H1 (cell line): ENCODE measurements around the gene CRYAB. TPM values are rescaled to one million over a fixed set of nuclear protein-coding genes. Genes with fewer than 3 reads are reported as not detected.
A peak's percentile ranks its signal among the peaks of the same experiment; 100 is the strongest.

Source experiments
- CTCF ChIA-PET: fragments of 300-600 bp; sonication (Branson Sonifier 250); formaldehyde crosslinking; loops from one replicate; lab custom pipeline; 2021; ENCODE audit not compliant: partially characterized antibody; lab: Charles Lee
- POLR2A ChIA-PET: fragments of 300-600 bp; sonication (Branson Sonifier 250); formaldehyde crosslinking; loops from one replicate; lab custom pipeline; 2021; ENCODE audit warnings: inconsistent platforms; ENCODE audit not compliant: partially characterized antibody; lab: Charles Lee
- DNase-seq, 2 experiments: peaks; one replicate each; pipeline versions ENCODE4 v3.0.0 to v3.0.0-alpha.2; 2010 to 2022; ENCODE audit warnings: low spot score in 2 of 2, low read depth in 1 of 2, mixed read lengths in 1 of 2
- FAIRE-seq: peaks from 2 replicates; lab custom pipeline; 2011; peaks lifted over from hg19 to GRCh38; lab: Jason Lieb, UNC
- H2AFZ ChIP-seq: 2 replicates; pipeline ENCODE4 v1.8.1; 2012; ENCODE audit warnings: low read length, inconsistent platforms
- H2AK5ac ChIP-seq: 2 replicates; pipeline ENCODE4 v1.6.1; 2013; ENCODE audit warnings: low read depth, low read length
- H2BK120ac ChIP-seq: replicated peaks from 2 replicates; pipeline ENCODE3; 2013; ENCODE audit warnings: low read depth, low read length, inconsistent platforms
- H2BK12ac ChIP-seq: 2 replicates; pipeline ENCODE4 v1.6.1; 2013; ENCODE audit warnings: low read depth, low read length
- H2BK15ac ChIP-seq: 2 replicates; pipeline ENCODE4 v1.6.1; 2013; ENCODE audit warnings: low read length
- H2BK20ac ChIP-seq: 2 replicates; pipeline ENCODE4 v1.6.1; 2013; ENCODE audit warnings: low read length
- H2BK5ac ChIP-seq: 2 replicates; pipeline ENCODE4 v1.6.1; 2013; ENCODE audit warnings: low read depth, low read length
- H3K14ac ChIP-seq: 2 replicates; pipeline ENCODE4 v1.6.1; 2013; ENCODE audit warnings: inconsistent platforms; ENCODE audit not compliant: insufficient read length
- H3K18ac ChIP-seq: 2 replicates; pipeline ENCODE4 v1.6.1; 2013; ENCODE audit warnings: low read length; ENCODE audit errors: extremely low read depth
- H3K23ac ChIP-seq: 2 replicates; pipeline ENCODE4 v1.6.1; 2013; ENCODE audit warnings: inconsistent platforms; ENCODE audit not compliant: insufficient read length
- H3K23me2 ChIP-seq: 2 replicates; pipeline ENCODE4 v1.6.1; 2013; ENCODE audit warnings: low read depth, low read length
- H3K27ac ChIP-seq: 2 replicates; pipeline ENCODE4 v1.6.1; 2011; ENCODE audit warnings: low read depth, low read length, inconsistent platforms
- H3K27me3 ChIP-seq, 4 experiments: replicated peaks in 1 of 4; 1 replicate in 1 of 4; 2 replicates in 3 of 4; pipeline versions ENCODE4 v1.6.1 to v1.8.1; 2011 to 2013; ENCODE audit warnings: low read length in 3 of 4, mild to moderate bottlenecking in 3 of 4, inconsistent platforms in 2 of 4, mixed read lengths in 2 of 4, moderate library complexity in 1 of 4; ENCODE audit not compliant: control insufficient read depth in 3 of 4, insufficient read depth in 3 of 4; ENCODE audit errors: extremely low read depth in 1 of 4
- H3K36me3 ChIP-seq, 4 experiments: 2 replicates each; pipeline versions ENCODE4 v1.6.1 to v1.8.1; 2011 to 2013; ENCODE audit warnings: mild to moderate bottlenecking in 4 of 4, low read length in 3 of 4, moderate library complexity in 2 of 4, control low read depth in 1 of 4, inconsistent platforms in 1 of 4; ENCODE audit not compliant: insufficient read depth in 4 of 4, control insufficient read depth in 2 of 4
- H3K4ac ChIP-seq: replicated peaks from 2 replicates; pipeline ENCODE3; 2013; ENCODE audit warnings: low read length, low read depth, mixed read lengths, inconsistent platforms; ENCODE audit not compliant: insufficient read length
- H3K4me1 ChIP-seq, 4 experiments: replicated peaks in 1 of 4; 1 replicate in 1 of 4; 2 replicates in 3 of 4; pipeline versions ENCODE4 v1.6.1 to v1.8.1; 2011 to 2013; ENCODE audit warnings: low read length in 3 of 4, inconsistent platforms in 2 of 4, mixed read lengths in 1 of 4; ENCODE audit not compliant: insufficient read depth in 4 of 4, control insufficient read depth in 3 of 4
- H3K4me2 ChIP-seq, 2 experiments: 2 replicates each; pipeline versions ENCODE4 v1.6.1 to v1.8.1; 2011 to 2013; ENCODE audit warnings: low read depth in 2 of 2, low read length in 2 of 2, control low read depth in 1 of 2, inconsistent platforms in 1 of 2, mild to moderate bottlenecking in 1 of 2; ENCODE audit not compliant: insufficient read depth in 1 of 2
- H3K4me3 ChIP-seq, 4 experiments: fragments of 200-600, 300-600 bp in 1 of 4; sonication (generic), shearing (Covaris generic), sonication (Bioruptor Twin) in 1 of 4; 2 replicates each; pipeline versions ENCODE4 v1.5.1 to v1.8.1; 2011 to 2016; ENCODE audit warnings: low read length in 4 of 4, low read depth in 3 of 4, control low read depth in 2 of 4, inconsistent platforms in 2 of 4, mild to moderate bottlenecking in 2 of 4, mixed read lengths in 1 of 4, moderate library complexity in 1 of 4; ENCODE audit not compliant: insufficient read depth in 2 of 4; ENCODE audit errors: extremely low read depth in 1 of 4
- H3K56ac ChIP-seq: replicated peaks from 2 replicates; pipeline ENCODE3; 2013; ENCODE audit warnings: low read depth, mild to moderate bottlenecking, mixed read lengths, low read length, inconsistent platforms; ENCODE audit not compliant: insufficient read length
- H3K79me1 ChIP-seq: 2 replicates; pipeline ENCODE4 v1.6.1; 2013; ENCODE audit warnings: low read depth, low read length, control low read depth
- H3K79me2 ChIP-seq, 2 experiments: 2 replicates each; pipeline versions ENCODE4 v1.6.1 to v1.8.1; 2012 to 2013; ENCODE audit warnings: low read length in 2 of 2, mild to moderate bottlenecking in 2 of 2, inconsistent platforms in 1 of 2; ENCODE audit not compliant: insufficient read depth in 2 of 2, control insufficient read depth in 1 of 2
- H3K9ac ChIP-seq, 4 experiments: replicated peaks in 1 of 4; 1 replicate in 1 of 4; 2 replicates in 3 of 4; pipeline versions ENCODE4 v1.6.1 to v1.8.1; 2011 to 2013; ENCODE audit warnings: low read depth in 3 of 4, low read length in 3 of 4, control low read depth in 2 of 4, mild to moderate bottlenecking in 2 of 4, moderate library complexity in 2 of 4, inconsistent platforms in 1 of 4; ENCODE audit errors: extremely low read depth in 1 of 4
- H3K9me3 ChIP-seq, 2 experiments: 2 replicates each; pipeline versions ENCODE4 v1.6.1 to v1.8.1; 2012 to 2013; ENCODE audit warnings: mild to moderate bottlenecking in 2 of 2, moderate library complexity in 2 of 2, control low read depth in 1 of 2, inconsistent platforms in 1 of 2, low read depth in 1 of 2, low read length in 1 of 2, mixed read lengths in 1 of 2; ENCODE audit not compliant: insufficient read depth in 2 of 2
- H4K20me1 ChIP-seq, 2 experiments: replicated peaks in 1 of 2; 2 replicates each; pipeline versions ENCODE3 to v1.8.1; 2011 to 2013; ENCODE audit warnings: inconsistent platforms in 2 of 2, low read length in 2 of 2, mild to moderate bottlenecking in 1 of 2; ENCODE audit not compliant: insufficient read depth in 2 of 2, control insufficient read depth in 1 of 2
- H4K5ac ChIP-seq: 2 replicates; pipeline ENCODE4 v1.6.1; 2013; ENCODE audit warnings: low read length, low read depth, mixed read lengths, inconsistent platforms; ENCODE audit not compliant: insufficient read length
- H4K8ac ChIP-seq: 2 replicates; pipeline ENCODE4 v1.8.0; 2013; ENCODE audit warnings: mild to moderate bottlenecking, moderate library complexity, low read length, inconsistent platforms; ENCODE audit not compliant: insufficient read depth; ENCODE audit errors: extremely low read depth
- H4K91ac ChIP-seq: replicated peaks from 2 replicates; pipeline ENCODE3; 2013; ENCODE audit warnings: low read length, mixed read lengths, inconsistent platforms; ENCODE audit not compliant: insufficient read length
- ATF3 ChIP-seq: IDR thresholded peaks from 2 replicates; pipeline ENCODE4 v1.6.1; 2011; ENCODE audit warnings: low read depth, mild to moderate bottlenecking, low read length; ENCODE audit not compliant: insufficient read depth
- BCL11A ChIP-seq, 2 experiments: IDR thresholded peaks; one replicate each; pipeline ENCODE4 v1.6.1; 2011; ENCODE audit warnings: low read depth in 2 of 2, low read length in 2 of 2, mild to moderate bottlenecking in 2 of 2
- CTBP2 ChIP-seq: IDR thresholded peaks from 2 replicates; pipeline ENCODE4 v1.7.0; 2011; ENCODE audit warnings: borderline replicate concordance, mild to moderate bottlenecking, moderate library complexity, mixed read lengths, low read length; ENCODE audit not compliant: insufficient read depth, insufficient read length
- FOSL1 ChIP-seq: IDR thresholded peaks from 2 replicates; pipeline ENCODE4 v1.6.1; 2011; ENCODE audit warnings: mild to moderate bottlenecking, low read depth, low read length, moderate library complexity; ENCODE audit not compliant: insufficient read depth
- JUN ChIP-seq: IDR thresholded peaks from 2 replicates; pipeline ENCODE4 v1.6.1; 2011; ENCODE audit warnings: low read depth, mild to moderate bottlenecking, improper control_type of control experiment, low read length
- JUND ChIP-seq: IDR thresholded peaks from 2 replicates; pipeline ENCODE4 v1.6.1; 2011; ENCODE audit warnings: mild to moderate bottlenecking, improper control_type of control experiment, low read length
- MAFK ChIP-seq: IDR thresholded peaks from 2 replicates; pipeline ENCODE4 v1.6.1; 2012; ENCODE audit warnings: low read depth, mild to moderate bottlenecking, improper control_type of control experiment, low read length
- NANOG ChIP-seq: IDR thresholded peaks from 2 replicates; pipeline ENCODE4 v1.6.1; 2011; ENCODE audit warnings: low read length, low read depth, mild to moderate bottlenecking, inconsistent platforms; ENCODE audit not compliant: insufficient read depth, poor library complexity, severe bottlenecking
- SAP30 ChIP-seq: fragments of 300-600 bp; sonication (generic); IDR thresholded peaks from 2 replicates; pipeline ENCODE4 v1.7.1; 2012; ENCODE audit warnings: low read length, moderate library complexity, mild to moderate bottlenecking, inconsistent platforms; ENCODE audit not compliant: insufficient read depth, insufficient replicate concordance
- SP1 ChIP-seq: IDR thresholded peaks from 2 replicates; pipeline ENCODE4 v1.6.1; 2011; ENCODE audit warnings: low read depth, low read length
- SRF ChIP-seq: IDR thresholded peaks from 2 replicates; pipeline ENCODE4 v1.6.1; 2011; ENCODE audit warnings: mild to moderate bottlenecking, low read depth, low read length, moderate library complexity
- YY1 ChIP-seq: IDR thresholded peaks from 2 replicates; pipeline ENCODE4 v1.6.1; 2011; ENCODE audit warnings: low read depth, mild to moderate bottlenecking, low read length
- WGBS, 2 experiments: shearing (Covaris generic) in 1 of 2; methylation state at CpG; one replicate each; pipeline versions ENCODE4 v1.1.6 to v1.1.7; 2013 to 2015; ENCODE audit warnings: low lambda C conversion rate in 2 of 2, mixed read lengths in 2 of 2, inconsistent platforms in 1 of 2, low coverage in 1 of 2, missing lambda C conversion rate in 1 of 2; ENCODE audit not compliant: insufficient replicate concordance in 2 of 2, insufficient coverage in 1 of 2, insufficient read length in 1 of 2; ENCODE audit errors: extremely low coverage in 1 of 2, missing lambda C conversion rate in 1 of 2; 5-methylcytosine and 5-hydroxymethylcytosine counted together
- polyA plus RNA-seq, 7 experiments: library from polyadenylated mRNA; depleted of rRNA in 3 of 7; stranded (reverse) in 5 of 7; unstranded in 2 of 7; fragments of >200 nt in 5 of 7; fragments of 200-250 nt in 2 of 7; gene quantifications; 1 replicate in 5 of 7; 2 replicates in 1 of 7; 4 replicates in 1 of 7; pipeline versions ENCODE4 v1.2.1 to v1.2.3, GENCODE V29; 2011 to 2013; ENCODE audit warnings: missing spikeins in 2 of 7, mixed read lengths in 2 of 7
- total RNA-seq: library from RNA; stranded (reverse); fragmentation: NEBNext Ultra II Directional; extraction: Animal tissue kit (Norgen Biotek cat#: 25700); gene quantifications from 2 replicates; pipeline ENCODE4 v1.2.1, GENCODE V29; 2021

Gene CRYAB
- total and polyA plus RNA-seq, 2 of the 8 experiments (the other 6 are each of a cell fraction or from before 2014, with no cell fraction given), result 1.9 to 2.0 TPM

- DNase-seq, result no peak
- H3K4me3 ChIP-seq, result no peak within 1 kb of the TSS; a peak in 1 of 8 replicates
- H3K23me2 ChIP-seq, result peaks cover 4% of the 10 kb centered on the region; the same call in 1 of the 2 replicates
- H2BK5ac ChIP-seq, result peak within 1 kb of the TSS; percentile 61; the same call in 1 of the 2 replicates
- no peak within 1 kb of the TSS for H3K14ac ChIP-seq
- peak within 1 kb of the TSS; percentile 42; the same call in 1 of the 2 replicates for H3K18ac ChIP-seq
- H2AK5ac ChIP-seq, result peak within 1 kb of the TSS; percentile 77; the same call in 1 of the 2 replicates
- peak within 1 kb of the TSS; percentile 5 to 21; a peak in 2 of 4 replicates for H3K4me2 ChIP-seq
- H3K36me3 ChIP-seq, result no peaks in the 10 kb centered on the region
- peak within 1 kb of the TSS; percentile 94 for H2AFZ ChIP-seq
- H3K27ac ChIP-seq, result no peak within 1 kb of the TSS
- ChIA-PET POLR2A (interaction anchor here (0.5 to 0.8 kb wide), 3 partner anchors 22 to 288 kb away, joined by 3 read pairs; no protein-coding TSS in a partner anchor), CTCF (interaction anchor here (0.8 to 1.6 kb wide), 3 partner anchors 13 to 85 kb away, joined by 3 to 4 read pairs (median 3); no protein-coding TSS in a partner anchor)
- no peaks in the 10 kb centered on the region for H3K27me3 ChIP-seq
- no peak within 1 kb of the TSS for H2BK120ac ChIP-seq
- no peak within 1 kb of the TSS for H3K23ac ChIP-seq
- no peaks in the 10 kb centered on the region for H3K79me1 ChIP-seq
- no peaks in the 10 kb centered on the region for H3K9me3 ChIP-seq
- H3K79me2 ChIP-seq, result no peaks in the 10 kb centered on the region
- H3K4ac ChIP-seq, result no peak within 1 kb of the TSS
- H4K91ac ChIP-seq, result peak within 1 kb of the TSS; percentile 46
- peaks cover 0 to 15% (median 9%) of the 10 kb centered on the region in 4 experiments for H3K4me1 ChIP-seq
- peak within 1 kb of the TSS; percentile 75 for H4K8ac ChIP-seq
- no peak within 1 kb of the TSS for H3K9ac ChIP-seq
- H4K5ac ChIP-seq, result peak within 1 kb of the TSS; percentile 8
- peak within 1 kb of the TSS; percentile 98; the same call in 1 of the 2 replicates for H2BK12ac ChIP-seq
- WGBS, 2 experiments, result 90% methylated on average over 15 of the region's 26 CpGs; no CpG with 5 or more reads in 1 of the 2 experiments
- H4K20me1 ChIP-seq, result no peaks in the 10 kb centered on the region
- 0 out of 2 replicates have a peak within 1 kb of the TSS, but pooled peaks have one; percentile 61 for H2BK15ac ChIP-seq
- H2BK20ac ChIP-seq, result no peak within 1 kb of the TSS; the same call in 1 of the 2 replicates
- no peak for FAIRE-seq
- H3K56ac ChIP-seq, result no peak within 1 kb of the TSS
- TF ChIP-seq CTBP2, result no peak
- TF ChIP-seq SAP30, result no peak
- no peak for TF ChIP-seq JUND
- no peak for TF ChIP-seq MAFK
- TF ChIP-seq SRF, result no peak
- TF ChIP-seq JUN, result no peak
- no peak for TF ChIP-seq YY1
- no peak for TF ChIP-seq ATF3
- TF ChIP-seq BCL11A (IDR thresholded peaks at IDR 0.05; ENCODE audit: low read depth in 2 of 2, low read length in 2 of 2), result no peak
- TF ChIP-seq FOSL1, result no peak
- TF ChIP-seq SP1, result no peak
- TF ChIP-seq NANOG, result no peak
Measured at GRCh38 chr11:111912535-111912934, 965 bp upstream of the CRYAB start, which contains the start of gene HSPB2. Gene HSPB2, plus strand, starts transcription at chr11:111912734. Its CDS starts 96 bp downstream, at chr11:111912830.
